LNCaP clone FGC (cell line): ENCODE data around the gene DNA2.
"Not testable (repeated sequence)": the region's sequence is repeated elsewhere in the genome, so short reads cannot be mapped to it uniquely, and the experiment has no call there.

Experiments used
- DNase-seq: peaks from one replicate; pipeline ENCODE4 v3.0.0-alpha.2; 2011; ENCODE audit warnings: low read depth
- H3K4me3 ChIP-seq: 2 replicates; pipeline ENCODE4 v1.5.1; 2011; ENCODE audit warnings: mild to moderate bottlenecking, low read depth, low read length, control low read depth
- TF ChIP-seq, protein P1 (sequence below): IDR thresholded peaks from 2 replicates; pipeline ENCODE4 v1.5.1; 2012; ENCODE audit warnings: mild to moderate bottlenecking; ENCODE audit not compliant: control insufficient read depth, insufficient read depth; ENCODE audit errors: extremely low read depth

Gene DNA2

DNA sequence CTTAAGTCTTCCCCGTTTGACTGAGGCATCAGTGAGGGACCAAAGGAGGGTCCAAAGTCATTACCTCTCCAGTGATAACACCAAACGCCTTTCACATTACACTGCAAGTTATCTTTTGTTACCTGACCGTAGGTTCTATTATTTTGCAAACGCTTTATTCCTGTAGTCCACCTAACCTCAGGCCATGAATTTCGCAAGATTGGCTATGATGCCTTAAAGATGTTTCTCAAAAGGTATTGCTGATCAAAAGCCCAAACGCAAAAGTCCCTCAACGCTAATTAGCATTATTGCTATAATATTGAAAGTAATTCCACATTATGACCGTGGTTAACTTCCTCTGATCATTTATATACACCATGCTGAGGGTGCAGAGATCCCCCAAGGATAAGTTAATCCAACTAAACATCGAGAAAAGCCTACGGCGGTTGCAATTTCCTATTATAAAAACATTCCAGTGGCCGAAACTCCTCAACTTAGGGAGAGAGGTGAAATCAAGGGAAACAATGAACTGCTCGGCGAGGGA lies 649 bp downstream of the DNA2 start:
- H3K4me3 ChIP-seq = peak overlapping the region; percentile 75
- DNase-seq = no peak
- TF ChIP-seq, protein P1, sequence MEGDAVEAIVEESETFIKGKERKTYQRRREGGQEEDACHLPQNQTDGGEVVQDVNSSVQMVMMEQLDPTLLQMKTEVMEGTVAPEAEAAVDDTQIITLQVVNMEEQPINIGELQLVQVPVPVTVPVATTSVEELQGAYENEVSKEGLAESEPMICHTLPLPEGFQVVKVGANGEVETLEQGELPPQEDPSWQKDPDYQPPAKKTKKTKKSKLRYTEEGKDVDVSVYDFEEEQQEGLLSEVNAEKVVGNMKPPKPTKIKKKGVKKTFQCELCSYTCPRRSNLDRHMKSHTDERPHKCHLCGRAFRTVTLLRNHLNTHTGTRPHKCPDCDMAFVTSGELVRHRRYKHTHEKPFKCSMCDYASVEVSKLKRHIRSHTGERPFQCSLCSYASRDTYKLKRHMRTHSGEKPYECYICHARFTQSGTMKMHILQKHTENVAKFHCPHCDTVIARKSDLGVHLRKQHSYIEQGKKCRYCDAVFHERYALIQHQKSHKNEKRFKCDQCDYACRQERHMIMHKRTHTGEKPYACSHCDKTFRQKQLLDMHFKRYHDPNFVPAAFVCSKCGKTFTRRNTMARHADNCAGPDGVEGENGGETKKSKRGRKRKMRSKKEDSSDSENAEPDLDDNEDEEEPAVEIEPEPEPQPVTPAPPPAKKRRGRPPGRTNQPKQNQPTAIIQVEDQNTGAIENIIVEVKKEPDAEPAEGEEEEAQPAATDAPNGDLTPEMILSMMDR = no peak

DNA sequence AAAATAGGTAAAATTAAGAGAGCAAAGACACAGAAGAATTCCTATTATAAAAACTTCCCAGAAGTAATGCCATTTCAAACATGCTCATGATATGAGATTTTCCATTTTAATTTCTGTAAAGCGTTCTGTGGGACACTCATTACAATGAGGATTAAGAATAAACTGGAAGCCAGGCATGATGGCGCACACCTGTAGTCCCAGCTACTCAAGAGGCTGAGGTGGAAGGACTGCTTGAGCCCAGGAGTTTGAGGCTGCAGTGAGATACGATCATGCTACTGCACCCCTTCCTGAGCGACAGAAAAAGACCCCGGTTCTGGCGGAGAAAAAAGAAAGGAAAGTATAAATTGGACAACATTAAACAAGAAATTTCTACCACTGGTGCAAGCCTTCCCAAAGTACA lies 1.5 kb downstream of the DNA2 start:
- no peak for DNase-seq
- TF ChIP-seq, protein P1 = no peak
- H3K4me3 ChIP-seq = peak overlapping the region; percentile 75

DNA sequence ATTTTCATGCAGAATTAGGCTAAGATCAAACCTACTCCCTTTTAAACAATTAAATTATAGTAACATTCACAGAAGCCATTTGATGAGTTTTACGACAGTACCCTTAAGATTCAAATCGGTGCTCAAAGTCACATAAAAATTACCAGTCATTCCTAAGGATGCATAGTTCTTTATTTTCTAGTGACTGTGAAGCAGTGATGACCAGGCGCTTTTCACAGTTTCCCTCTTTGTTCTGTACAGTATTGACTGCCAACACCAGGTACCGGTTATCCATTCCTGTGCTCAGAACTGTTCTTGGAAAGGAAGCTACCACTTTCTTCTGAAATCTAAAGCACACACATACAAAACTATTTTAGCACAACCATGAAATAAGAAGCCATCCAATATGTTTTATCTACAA lies 1.9 kb downstream of the DNA2 start:
- H3K4me3 ChIP-seq = peak overlapping the region; percentile 75
- TF ChIP-seq, protein P1 = no peak
- DNase-seq = no peak

DNA sequence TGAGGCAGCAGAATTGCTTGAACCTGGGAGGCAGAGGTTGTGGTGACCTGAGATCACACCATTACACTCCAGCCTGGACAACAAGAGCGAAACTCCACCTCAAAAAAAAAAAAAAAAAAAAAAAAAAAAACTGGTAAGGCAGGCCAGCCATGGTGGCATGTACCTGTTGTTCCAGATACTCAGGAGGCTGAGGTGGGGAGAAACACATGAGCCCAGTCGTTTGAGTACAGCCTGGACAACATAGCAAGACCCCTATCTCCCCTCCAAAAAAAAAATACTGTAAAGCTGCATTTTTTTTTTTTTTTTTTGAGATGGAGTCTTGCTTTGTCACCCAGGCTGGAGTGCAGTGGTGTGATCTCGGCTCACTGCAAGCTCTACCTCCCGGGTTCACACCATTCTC lies 7.0 kb downstream of the DNA2 start:
- H3K4me3 ChIP-seq, DNase-seq: not testable (repeated sequence)

DNA sequence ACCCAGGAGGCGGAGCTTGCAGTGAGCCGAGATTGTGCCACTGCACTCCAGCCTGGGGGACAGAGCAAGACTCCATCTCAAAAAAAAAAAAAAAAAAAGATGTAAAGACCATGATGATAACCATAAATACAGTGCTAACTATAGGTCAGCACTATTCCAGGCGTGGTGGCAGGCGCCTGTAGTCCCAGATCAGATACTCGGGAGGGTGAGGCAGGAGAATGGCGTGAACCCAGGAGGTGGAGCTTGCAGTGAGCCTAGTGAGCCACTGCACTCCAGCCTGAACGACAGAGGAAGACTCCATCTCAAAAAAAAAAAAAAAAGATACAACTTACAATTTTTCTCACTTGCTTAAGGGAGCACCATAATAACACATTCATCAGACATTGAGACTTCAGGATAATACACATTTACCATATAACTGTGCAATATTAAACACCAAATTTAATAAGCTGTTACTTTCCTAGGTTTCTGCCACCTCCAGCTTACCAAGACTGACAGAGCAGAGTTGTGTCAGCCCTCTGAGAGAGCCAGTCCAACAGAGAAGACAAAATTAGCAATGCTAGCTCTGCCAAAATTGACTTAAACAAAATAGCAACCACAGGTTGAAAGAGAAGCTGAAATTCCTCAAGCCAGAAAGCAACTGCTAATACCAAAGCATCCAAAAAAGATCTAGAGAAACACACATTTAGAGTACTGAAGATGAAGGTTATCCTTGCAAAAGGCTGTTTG lies 8.2 kb downstream of the DNA2 start:
- H3K4me3 ChIP-seq = no peak overlapping the region
- TF ChIP-seq, protein P1 = no peak
- DNase-seq = no peak

DNA sequence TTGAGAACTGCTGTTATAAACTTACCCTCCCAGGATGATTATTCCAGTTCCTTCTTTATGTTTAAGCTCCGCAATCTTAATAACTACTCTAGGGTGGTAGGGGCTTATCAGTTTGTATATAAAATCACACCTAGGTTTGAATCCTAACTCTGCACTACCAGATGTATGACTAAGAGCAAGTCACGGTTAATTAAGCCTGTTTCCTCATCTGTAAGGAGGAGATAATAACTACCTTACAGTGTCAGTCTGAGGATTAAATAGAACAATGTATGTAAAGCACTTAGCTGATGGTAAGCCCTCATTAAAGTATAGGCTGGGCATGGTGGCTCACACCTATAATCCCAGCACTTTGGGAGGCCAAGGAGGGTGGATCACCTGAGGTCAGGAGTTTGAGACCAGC lies 9.2 kb downstream of the DNA2 start:
- TF ChIP-seq, protein P1 = no peak
- no peak for DNase-seq
- no peak overlapping the region for H3K4me3 ChIP-seq

DNA sequence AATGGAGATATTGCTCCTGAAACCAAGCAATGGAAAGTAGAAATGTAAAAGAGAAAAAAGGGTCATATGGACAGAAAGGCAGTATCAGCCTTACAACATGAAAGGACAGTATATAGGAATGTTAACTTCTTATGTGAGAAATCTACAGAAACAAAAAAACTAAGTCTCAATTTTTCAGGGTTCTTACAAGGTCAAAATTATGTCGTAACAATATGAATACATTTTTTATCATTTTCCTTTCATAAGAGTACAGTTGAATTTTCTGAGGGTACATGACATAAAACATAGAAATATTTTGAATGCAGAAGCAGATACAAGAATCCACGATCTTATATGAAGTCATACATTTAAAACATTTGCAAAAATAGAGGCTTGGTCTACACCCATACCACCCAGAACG lies 10.7 kb downstream of the DNA2 start:
- no peak for DNase-seq
- H3K4me3 ChIP-seq = no peak overlapping the region
- TF ChIP-seq, protein P1 = no peak

DNA sequence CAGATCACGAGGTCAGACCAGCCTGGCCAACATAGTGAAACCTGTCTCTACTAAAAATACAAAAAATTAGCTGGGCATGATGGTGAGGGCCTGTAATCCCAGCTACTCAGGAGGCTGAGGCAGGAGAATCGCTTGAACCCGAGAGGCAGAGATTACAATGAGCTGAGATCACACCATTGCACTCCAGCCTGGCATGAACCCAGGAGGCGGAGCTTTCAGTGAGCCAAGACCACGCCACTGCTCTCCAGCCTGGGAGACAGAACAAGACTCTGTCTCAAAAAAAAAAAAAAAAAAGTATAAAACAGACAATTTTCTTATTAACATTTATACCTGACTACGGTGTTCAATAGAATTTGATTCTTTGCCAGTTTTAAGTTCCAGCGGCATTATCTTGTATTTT lies 22.1 kb downstream of the DNA2 start:
- not testable (repeated sequence) for H3K4me3 ChIP-seq, DNase-seq
